Trophoblast cell (in vitro differentiated cells and primary cell): Measurements from ENCODE around the gene COX5A.
"Not testable (repeated sequence)": the region's sequence is repeated elsewhere in the genome, so short reads cannot be mapped to it uniquely, and the experiment has no call there.

Experiments
- DNase-seq, 2 donors: peaks; one replicate each; pipeline ENCODE4 v3.0.0-alpha.2; 2016
- H2AFZ ChIP-seq: 2 replicates; pipeline ENCODE4 v1.6.1; 2013; ENCODE audit warnings: low read length, moderate library complexity, mild to moderate bottlenecking; ENCODE audit not compliant: insufficient read depth, poor library complexity
- H2AK5ac ChIP-seq: 2 replicates; pipeline ENCODE4 v1.6.1; 2013; ENCODE audit warnings: mild to moderate bottlenecking, low read length
- H2BK120ac ChIP-seq: 2 replicates; pipeline ENCODE4 v1.6.1; 2013; ENCODE audit warnings: low read length, mild to moderate bottlenecking, moderate library complexity; ENCODE audit not compliant: insufficient read depth, poor library complexity
- H2BK12ac ChIP-seq: 2 replicates; pipeline ENCODE4 v1.6.1; 2013; ENCODE audit warnings: mild to moderate bottlenecking, low read length, moderate library complexity
- H2BK5ac ChIP-seq: 2 replicates; pipeline ENCODE4 v1.6.1; 2013; ENCODE audit warnings: low read length, low read depth, moderate library complexity, mild to moderate bottlenecking; ENCODE audit not compliant: poor library complexity
- H3K14ac ChIP-seq: 2 replicates; pipeline ENCODE4 v1.6.1; 2013; ENCODE audit warnings: mild to moderate bottlenecking, low read length
- H3K18ac ChIP-seq: 2 replicates; pipeline ENCODE4 v1.6.1; 2013; ENCODE audit warnings: mild to moderate bottlenecking, low read length
- H3K23ac ChIP-seq: 2 replicates; pipeline ENCODE4 v1.6.1; 2013; ENCODE audit warnings: low read length
- H3K27ac ChIP-seq: 2 replicates; pipeline ENCODE4 v1.5.1; 2013; ENCODE audit warnings: low read depth, mild to moderate bottlenecking, inconsistent platforms, low read length, moderate library complexity
- H3K27me3 ChIP-seq: 2 replicates; pipeline ENCODE4 v1.6.1; 2013; ENCODE audit warnings: inconsistent platforms, mild to moderate bottlenecking, low read length, moderate library complexity; ENCODE audit not compliant: insufficient read depth
- H3K36me3 ChIP-seq, 2 experiments: 1 replicate in 1 of 2; 2 replicates in 1 of 2; pipeline ENCODE4 v1.6.1; 2013; ENCODE audit warnings: low read length in 2 of 2, mild to moderate bottlenecking in 2 of 2, moderate library complexity in 1 of 2; ENCODE audit not compliant: insufficient read depth in 2 of 2, control insufficient read depth in 1 of 2
- H3K4ac ChIP-seq: 2 replicates; pipeline ENCODE4 v1.6.1; 2013; ENCODE audit warnings: low read depth, mild to moderate bottlenecking, low read length, moderate library complexity
- H3K4me1 ChIP-seq, 2 experiments: 1 replicate in 1 of 2; 2 replicates in 1 of 2; pipeline ENCODE4 v1.6.1; 2013; ENCODE audit warnings: low read length in 2 of 2, mild to moderate bottlenecking in 2 of 2, moderate library complexity in 1 of 2; ENCODE audit not compliant: insufficient read depth in 2 of 2, control insufficient read depth in 1 of 2
- H3K4me2 ChIP-seq: 2 replicates; pipeline ENCODE4 v1.6.1; 2013; ENCODE audit warnings: inconsistent platforms, mild to moderate bottlenecking, low read length, moderate library complexity
- H3K4me3 ChIP-seq: 2 replicates; pipeline ENCODE4 v1.5.1; 2013; ENCODE audit warnings: mild to moderate bottlenecking, low read depth, low read length, inconsistent platforms
- H3K79me1 ChIP-seq: one replicate; pipeline ENCODE4 v1.6.1; 2013; ENCODE audit warnings: low read length
- H3K79me2 ChIP-seq: 2 replicates; pipeline ENCODE4 v1.6.1; 2013; ENCODE audit warnings: low read length, mild to moderate bottlenecking; ENCODE audit not compliant: control insufficient read depth, insufficient read depth, poor library complexity
- H3K9ac ChIP-seq: 2 replicates; pipeline ENCODE4 v1.6.1; 2013; ENCODE audit warnings: mild to moderate bottlenecking, low read length
- H3K9me3 ChIP-seq: 2 replicates; pipeline ENCODE4 v1.6.1; 2013; ENCODE audit warnings: low read depth, mild to moderate bottlenecking, control low read depth, inconsistent platforms, low read length; ENCODE audit not compliant: insufficient read depth
- H4K12ac ChIP-seq: 2 replicates; pipeline ENCODE4 v1.6.1; 2013; ENCODE audit warnings: low read depth, mild to moderate bottlenecking, low read length, moderate library complexity
- H4K8ac ChIP-seq: 2 replicates; pipeline ENCODE4 v1.6.1; 2013; ENCODE audit warnings: low read depth, mild to moderate bottlenecking, low read length, moderate library complexity
- H4K91ac ChIP-seq: one replicate; pipeline ENCODE4 v1.6.1; 2013; ENCODE audit warnings: low read depth, mild to moderate bottlenecking, low read length, moderate library complexity
- WGBS: extraction: QIAGEN DNeasy Blood & Tissue Kit; methylation state at CpG from one replicate; pipeline ENCODE4 v1.1.7; 2013; ENCODE audit warnings: missing lambda C conversion rate; ENCODE audit not compliant: insufficient read length, insufficient coverage; ENCODE audit errors: extremely low coverage; 5-methylcytosine and 5-hydroxymethylcytosine counted together

COX5A gene

DNA sequence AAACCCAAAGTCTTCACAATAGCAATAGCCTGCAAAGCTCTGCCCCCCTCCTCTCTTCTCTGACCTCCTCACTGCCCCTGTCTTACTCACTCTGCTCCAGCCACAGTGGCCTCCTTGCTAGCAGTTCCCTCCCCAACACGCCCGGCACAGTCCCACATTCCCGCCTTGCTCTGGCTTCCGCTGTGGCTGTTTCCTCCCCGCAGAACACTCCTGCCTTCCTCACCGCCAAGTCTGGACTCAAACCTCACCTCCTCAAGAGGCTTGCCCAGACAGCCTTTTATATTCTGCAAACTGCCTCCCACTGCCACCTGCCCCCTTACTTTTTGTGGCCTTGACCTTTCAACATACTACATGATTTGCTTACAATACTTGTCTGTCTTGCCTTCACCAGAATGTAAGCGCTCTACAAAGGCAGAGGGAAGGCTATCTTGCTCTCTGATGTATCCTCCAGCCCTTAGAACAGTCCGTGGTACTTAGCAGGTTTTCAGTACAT lies 48.4 kb downstream of the COX5A start:
- Histone ChIP-seq H3K4me2 (peak overlapping the region; percentile 89), H3K79me2 (peaks cover 5% of the 10 kb centered on the region), H3K4me1 (peaks cover 7 to 13% of the 10 kb centered on the region in 2 experiments), H3K4ac (no peak overlapping the region), H3K27ac (peak overlapping the region; percentile 1), H3K4me3 (peak overlapping the region; percentile 88), H2BK12ac (no peak overlapping the region), H4K8ac (peak overlapping the region; percentile 31), H4K12ac (no peak overlapping the region), H4K91ac (peak overlapping the region; percentile 16), H2BK5ac (no peak overlapping the region), H3K9ac (peak overlapping the region; percentile 55), H2AFZ (peak overlapping the region; percentile 20), H3K14ac (no peak overlapping the region), H3K9me3 (no peaks in the 10 kb centered on the region), H3K36me3 (peaks cover 19 to 23% of the 10 kb centered on the region in 2 experiments), H3K23ac (no peak overlapping the region), H3K18ac (no peak overlapping the region), H3K79me1 (peaks cover 5% of the 10 kb centered on the region), H2AK5ac (no peak overlapping the region), H3K27me3 (no peaks in the 10 kb centered on the region), H2BK120ac (no peak overlapping the region)
- no CpG with 5 or more reads among the region's 8 CpGs for WGBS
- peak in 1 of 2 donors; percentile 38 for DNase-seq

- Histone ChIP-seq H3K23ac (no peak overlapping the region), H2BK120ac (no peak overlapping the region), H3K9ac (no peak overlapping the region), H3K4ac (no peak overlapping the region), H3K79me2 (peaks cover 5% of the 10 kb centered on the region), H4K91ac (no peak overlapping the region), H3K79me1 (peaks cover 5% of the 10 kb centered on the region), H2AFZ (no peak overlapping the region), H3K4me1 (peaks cover 7 to 13% of the 10 kb centered on the region in 2 experiments), H3K27me3 (no peaks in the 10 kb centered on the region), H2BK12ac (no peak overlapping the region), H3K18ac (no peak overlapping the region), H4K8ac (no peak overlapping the region), H2AK5ac (no peak overlapping the region), H4K12ac (no peak overlapping the region), H3K36me3 (peaks cover 19 to 23% of the 10 kb centered on the region in 2 experiments), H3K14ac (no peak overlapping the region), H2BK5ac (no peak overlapping the region), H3K4me3 (no peak overlapping the region), H3K9me3 (no peaks in the 10 kb centered on the region), H3K27ac (peak overlapping the region; percentile 1), H3K4me2 (no peak overlapping the region)
- DNase-seq: peak; percentile 84 to 85
- no CpG with 5 or more reads among the region's 4 CpGs for WGBS
Observed at GRCh38 chr15:74888716-74889115, 49.2 kb downstream of the COX5A start.

DNA sequence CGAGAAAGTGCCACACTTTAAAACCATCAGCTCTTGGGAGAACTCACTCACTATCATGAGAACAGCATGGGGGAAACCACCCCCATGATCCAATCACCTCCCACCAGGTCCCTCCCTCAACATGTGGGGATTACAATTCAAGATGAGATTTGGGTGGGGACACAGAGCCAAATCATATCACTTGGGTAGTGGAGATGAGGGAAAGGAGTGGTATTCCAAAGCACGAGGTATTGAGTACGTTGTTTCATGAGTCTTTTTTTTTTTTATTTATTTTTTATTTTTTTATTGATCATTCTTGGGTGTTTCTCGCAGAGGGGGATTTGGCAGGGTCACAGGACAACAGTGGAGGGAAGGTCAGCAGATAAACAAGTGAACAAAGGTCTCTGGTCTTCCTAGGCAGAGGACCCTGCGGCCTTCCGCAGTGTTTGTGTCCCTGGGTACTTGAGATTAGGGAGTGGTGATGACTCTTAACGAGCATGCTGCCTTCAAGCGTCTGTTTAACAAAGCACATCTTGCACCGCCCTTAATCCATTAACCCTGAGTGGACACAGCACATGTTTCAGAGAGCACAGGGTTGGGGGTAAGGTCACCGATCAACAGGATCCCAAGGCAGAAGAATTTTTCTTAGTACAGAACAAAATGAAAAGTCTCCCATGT lies 50.2 kb downstream of the COX5A start:
- H3K4me3 ChIP-seq, H2BK12ac ChIP-seq, H2AFZ ChIP-seq, H3K9me3 ChIP-seq, H3K18ac ChIP-seq, DNase-seq, H3K27me3 ChIP-seq, H2BK120ac ChIP-seq, H3K23ac ChIP-seq, H3K14ac ChIP-seq, H3K27ac ChIP-seq, H4K12ac ChIP-seq, H3K79me2 ChIP-seq, H3K79me1 ChIP-seq, H3K9ac ChIP-seq, H4K91ac ChIP-seq, H3K4ac ChIP-seq, H2AK5ac ChIP-seq, H3K4me2 ChIP-seq, H4K8ac ChIP-seq, H2BK5ac ChIP-seq: not testable (repeated sequence)
- Histone ChIP-seq H3K4me1 (peaks cover 7 to 13% of the 10 kb centered on the region in 2 experiments), H3K36me3 (peaks cover 10 to 12% of the 10 kb centered on the region in 2 experiments)
- no CpG with 5 or more reads among the region's 10 CpGs for WGBS

- no peak overlapping the region for H4K91ac ChIP-seq
- H3K4me2 ChIP-seq: no peak overlapping the region
- no peak overlapping the region for H2BK12ac ChIP-seq
- peak; percentile 70 to 80 for DNase-seq
- no peak overlapping the region for H3K4ac ChIP-seq
- no peaks in the 10 kb centered on the region for H3K27me3 ChIP-seq
- no peak overlapping the region for H3K27ac ChIP-seq
- no peak overlapping the region for H3K9ac ChIP-seq
- H4K12ac ChIP-seq: no peak overlapping the region
- no peak overlapping the region for H3K14ac ChIP-seq
- H2BK120ac ChIP-seq: no peak overlapping the region
- no peak overlapping the region for H3K18ac ChIP-seq
- WGBS: no CpG with 5 or more reads among the region's 5 CpGs
- H4K8ac ChIP-seq: no peak overlapping the region
- peaks cover 4% of the 10 kb centered on the region for H3K9me3 ChIP-seq
- peaks cover 5% of the 10 kb centered on the region for H3K79me1 ChIP-seq
- peaks cover 7 to 12% of the 10 kb centered on the region in 2 experiments for H3K4me1 ChIP-seq
- no peak overlapping the region for H2AK5ac ChIP-seq
- H3K4me3 ChIP-seq: no peak overlapping the region
- H3K36me3 ChIP-seq: no peaks in the 10 kb centered on the region
- no peak overlapping the region for H2AFZ ChIP-seq
- H3K23ac ChIP-seq: no peak overlapping the region
- H2BK5ac ChIP-seq: no peak overlapping the region
- peaks cover 5% of the 10 kb centered on the region for H3K79me2 ChIP-seq
Observed at GRCh38 chr15:74885461-74885860, 52.4 kb downstream of the COX5A start.
